ENCODE measurements around the gene PEX11G. TPM values are rescaled to one million over a fixed set of nuclear protein-coding genes. Genes with fewer than 3 reads are reported as not detected.
A peak's percentile ranks its signal among the peaks of the same experiment; 100 is the strongest.

PEX11G gene
- total and polyA plus RNA-seq, 10 of the 15 experiments (the other 5 are each of a cell fraction or from before 2014, with no cell fraction given): 0.05 to 1.8 (median 0.73) TPM; not detected in 1

GRCh38 chr19:7535047-7535997, 46.5 kb upstream of the PEX11G start, which contains the start of gene PNPLA6 (continued):
- TF ChIP-seq JUND (IDR thresholded peaks at IDR 0.05; ENCODE audit: low read depth, low read length) (0 out of 2 replicates have a peak, but pooled peaks have one; percentile 51), ZNF217 (IDR thresholded peaks at IDR 0.05) (peak; percentile 88), SUPT20H (IDR thresholded peaks at IDR 0.05; ENCODE audit: borderline replicate concordance, control insufficient read depth, low read depth, low read length) (no peak), EP300 (IDR thresholded peaks at IDR 0.05; ENCODE audit: borderline replicate concordance in 1 of 2, control insufficient read depth in 1 of 2, low read depth in 2 of 2, low read length in 2 of 2) (no peak), NRF1 (conservative IDR thresholded peaks at IDR 0.05; ENCODE audit: low read depth, low read length) (no peak), RCOR1 (conservative IDR thresholded peaks at IDR 0.05; ENCODE audit: low read depth, low read length) (no peak), BCLAF1 (IDR thresholded peaks at IDR 0.05) (peak; percentile 86), PKNOX1 (IDR thresholded peaks at IDR 0.05) (peak; percentile 55; the same call in 1 of the 2 replicates), MEF2B (IDR thresholded peaks at IDR 0.05; ENCODE audit: partially characterized antibody, poor library complexity, severe bottlenecking) (peak; percentile 24), PAX5 (IDR thresholded peaks at IDR 0.05; ENCODE audit: borderline replicate concordance, low read depth, low read length) (peak; percentile 63; the same call in 1 of the 2 replicates), ZZZ3 (IDR thresholded peaks at IDR 0.05; ENCODE audit: control insufficient read depth, insufficient read length, low read depth) (no peak), SMARCA5 (IDR thresholded peaks at IDR 0.05) (peak; percentile 100), HCFC1 (IDR thresholded peaks at IDR 0.05; ENCODE audit: low read length) (peak; percentile 98), ESRRA (IDR thresholded peaks at IDR 0.05; ENCODE audit: low read length) (no peak; the same call in 1 of the 2 replicates), EZH2 (IDR thresholded peaks at IDR 0.05; ENCODE audit: borderline replicate concordance, control insufficient read depth, low read depth, low read length) (no peak), MYC (IDR thresholded peaks at IDR 0.05; ENCODE audit: insufficient read depth, insufficient read length, insufficient replicate concordance, low read length, severe bottlenecking) (peak; percentile 67), BRCA1 (IDR thresholded peaks at IDR 0.05; ENCODE audit: low read depth, low read length) (no peak), SP1 (IDR thresholded peaks at IDR 0.05; ENCODE audit: low read depth, low read length) (peak; percentile 20), MAX (IDR thresholded peaks at IDR 0.05; ENCODE audit: low read depth, low read length) (no peak), NFXL1 (IDR thresholded peaks at IDR 0.05; ENCODE audit: borderline replicate concordance) (0 out of 2 replicates have a peak, but pooled peaks have one; percentile 58), CBX3 (IDR thresholded peaks at IDR 0.05; ENCODE audit: borderline replicate concordance, low read depth) (no peak), NKRF (conservative IDR thresholded peaks at IDR 0.05) (peak; percentile 70), KLF5 (IDR thresholded peaks at IDR 0.05; ENCODE audit: partially characterized antibody) (peak; percentile 98)

Measured in GM12878 (cell line).